Activated CD8-positive, alpha-beta memory T cell treated with anti-CD3 and anti-CD28 coated beads, Interleukin-2, amount 10 ng/mL, durations not matched to agents 7 days and 5 days (primary cell): ENCODE results near the gene SHISA5. TPM values are rescaled to one million over a fixed set of nuclear protein-coding genes. Genes with fewer than 3 reads are reported as not detected.

Experiments used
- ATAC-seq: fragments of 150-1000 bp; cut with Tn5 transposase; one replicate; pipeline ENCODE4 v1.10.0; 2021; ENCODE audit warnings: moderate library complexity
- CTCF ChIA-PET: fragments of 350-600 bp; sonication (Branson Sonifier 250); formaldehyde crosslinking; loops from one replicate; lab custom pipeline; 2021; ENCODE audit warnings: antibody characterized with exemption; lab: Charles Lee
- DNase-seq: peaks from one replicate; pipeline ENCODE4 v3.0.0-alpha.2; 2020
- H3K27ac Mint-ChIP-seq: one replicate; pipeline ENCODE4 v1.8.0; 2021; ENCODE audit warnings: mild to moderate bottlenecking, mixed read lengths
- H3K27me3 Mint-ChIP-seq: one replicate; pipeline ENCODE4 v1.8.0; 2021; ENCODE audit warnings: mixed read lengths
- H3K36me3 Mint-ChIP-seq: one replicate; pipeline ENCODE4 v1.8.0; 2021; ENCODE audit warnings: mild to moderate bottlenecking, mixed read lengths
- H3K4me1 Mint-ChIP-seq: one replicate; pipeline ENCODE4 v1.8.0; 2021; ENCODE audit warnings: mixed read lengths
- H3K4me3 Mint-ChIP-seq: one replicate; pipeline ENCODE4 v1.8.0; 2021; ENCODE audit warnings: mild to moderate bottlenecking, moderate library complexity, mixed read lengths
- H3K9me3 Mint-ChIP-seq: one replicate; pipeline ENCODE4 v1.8.0; 2022; ENCODE audit warnings: low read depth, mixed read lengths
- total RNA-seq, 2 experiments: library from RNA; stranded (reverse); gene quantifications; one replicate each; pipeline ENCODE4 v1.2.3, GENCODE V29; 2021

Gene SHISA5
- total RNA-seq, 2 experiments from 2014 or later, result 198 to 313 TPM

GRCh38 chr3:48429317-48429959 is 74.5 kb downstream of the SHISA5 start:
- peaks cover 16% of the 10 kb centered on the region for H3K4me1 Mint-ChIP-seq
- peaks cover 20% of the 10 kb centered on the region for H3K27me3 Mint-ChIP-seq
- peak overlapping the region; percentile 68 for H3K4me3 Mint-ChIP-seq
- DNase-seq (peak; percentile 56), ATAC-seq (peak; percentile 82)
- no peaks in the 10 kb centered on the region for H3K9me3 Mint-ChIP-seq
- CTCF ChIA-PET, result interaction anchor here (0.6 to 2.3 kb wide), 5 partner anchors 10 to 192 kb away, joined by 3 to 9 read pairs (median 3); partner anchors contain the start of genes CCDC51, TMA7 and UQCRC1
- no peak overlapping the region for H3K27ac Mint-ChIP-seq
- H3K36me3 Mint-ChIP-seq, result peaks cover 9% of the 10 kb centered on the region

DNA sequence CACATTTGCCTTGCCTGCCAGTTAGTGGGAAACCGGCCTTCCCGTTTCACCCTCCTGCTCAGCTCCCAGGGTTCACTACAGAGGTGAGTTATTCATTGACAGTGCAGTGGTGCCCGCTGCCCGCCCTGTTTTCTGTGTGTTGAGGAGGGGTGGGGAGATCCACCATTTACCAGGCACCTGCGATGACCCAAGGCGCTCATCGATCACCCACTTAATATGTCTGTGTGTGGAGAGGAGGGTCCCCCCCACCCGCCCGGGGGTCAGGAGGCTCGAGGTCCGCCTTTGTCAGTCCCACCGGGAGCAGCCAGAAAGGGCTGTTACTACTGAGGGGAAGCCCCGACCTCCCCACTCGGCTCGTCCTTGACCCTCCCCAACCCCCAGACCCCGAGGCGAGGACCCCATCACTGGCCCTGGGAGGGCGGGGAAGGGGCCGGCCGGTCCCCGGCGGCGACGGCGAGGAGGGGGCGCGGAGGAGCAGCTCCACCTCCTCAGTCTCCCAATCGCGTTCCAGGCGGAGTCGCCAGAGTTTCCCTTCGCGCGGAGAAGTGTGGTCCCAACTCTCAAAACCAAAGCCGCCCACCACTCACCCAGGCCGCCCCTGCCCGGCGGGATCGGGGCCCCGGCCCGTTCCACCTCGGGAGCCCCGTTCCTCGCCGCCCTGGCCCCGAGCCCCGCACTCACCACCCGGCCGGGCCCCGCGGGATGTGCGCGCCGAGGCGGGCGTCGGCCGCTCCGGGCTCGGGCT is 75.2 kb downstream of the SHISA5 start:
- H3K4me1 Mint-ChIP-seq, result peaks cover 16% of the 10 kb centered on the region
- ATAC-seq, result peak; percentile 63
- peaks cover 20% of the 10 kb centered on the region for H3K27me3 Mint-ChIP-seq
- no peak overlapping the region for H3K27ac Mint-ChIP-seq
- CTCF ChIA-PET, result interaction anchor here (3.0 kb wide), 1 partner anchor 28 kb away, joined by 10 read pairs; no protein-coding TSS in a partner anchor
- no peaks in the 10 kb centered on the region for H3K9me3 Mint-ChIP-seq
- H3K36me3 Mint-ChIP-seq, result peaks cover 9% of the 10 kb centered on the region
- no peak for DNase-seq
- peak overlapping the region; percentile 15 for H3K4me3 Mint-ChIP-seq

DNA sequence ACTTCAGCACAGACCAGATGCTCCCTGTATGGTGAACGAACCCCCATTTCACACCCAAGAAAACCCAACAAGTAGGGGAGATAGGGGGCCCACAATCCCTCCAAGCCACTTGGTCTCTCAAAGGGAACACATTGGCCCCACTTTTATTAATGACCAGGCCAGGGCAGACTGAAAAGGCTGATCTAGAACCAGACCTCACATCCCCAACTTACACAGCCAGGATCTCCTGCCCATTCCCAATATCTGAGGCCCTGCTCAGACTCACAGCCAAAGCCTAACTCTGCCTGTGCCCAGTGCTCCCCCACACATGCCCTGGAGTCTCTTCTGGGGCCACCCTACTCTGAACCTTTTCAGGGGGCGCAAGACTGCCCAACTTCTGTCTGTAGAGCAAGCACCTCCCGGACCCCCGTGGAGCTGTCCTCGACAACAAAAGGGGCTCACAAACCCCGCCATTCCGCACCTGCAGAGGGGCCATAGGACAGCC is 75.8 kb downstream of the SHISA5 start:
- DNase-seq (no peak), ATAC-seq (no peak)
- H3K4me3 Mint-ChIP-seq, result peak overlapping the region; percentile 15
- peaks cover 8% of the 10 kb centered on the region for H3K36me3 Mint-ChIP-seq
- H3K4me1 Mint-ChIP-seq, result peaks cover 16% of the 10 kb centered on the region
- H3K27ac Mint-ChIP-seq, result no peak overlapping the region
- peaks cover 20% of the 10 kb centered on the region for H3K27me3 Mint-ChIP-seq
- CTCF ChIA-PET, result interaction anchor here (0.7 to 3.0 kb wide), 3 partner anchors 8 to 121 kb away, joined by 3 to 10 read pairs (median 7); no protein-coding TSS in a partner anchor
- no peaks in the 10 kb centered on the region for H3K9me3 Mint-ChIP-seq

DNA sequence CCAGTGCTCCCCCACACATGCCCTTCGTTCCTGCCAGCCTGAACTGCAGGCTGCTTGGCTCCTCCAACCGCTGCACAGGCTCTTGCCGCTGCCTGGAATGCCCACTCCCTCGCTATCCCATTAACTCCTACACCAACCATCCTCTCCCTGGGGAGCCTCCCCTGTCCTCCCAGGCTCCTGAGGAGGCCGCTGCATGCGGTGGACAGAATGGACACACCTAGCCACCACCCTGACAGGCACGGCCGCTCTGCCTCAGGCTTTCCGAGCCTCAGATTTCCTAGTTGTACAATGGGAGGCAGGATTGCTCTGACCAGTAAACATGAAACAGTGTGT is 76.4 kb downstream of the SHISA5 start:
- CTCF ChIA-PET, result interaction anchor here (0.7 to 3.0 kb wide), 3 partner anchors 8 to 122 kb away, joined by 3 to 10 read pairs (median 7); no protein-coding TSS in a partner anchor
- Mint-ChIP-seq H3K27me3 (peaks cover 20% of the 10 kb centered on the region), H3K36me3 (peaks cover 6% of the 10 kb centered on the region), H3K27ac (no peak overlapping the region), H3K4me3 (peak overlapping the region; percentile 15), H3K4me1 (peaks cover 16% of the 10 kb centered on the region), H3K9me3 (no peaks in the 10 kb centered on the region)
- no peak for DNase-seq
- no peak for ATAC-seq

- Mint-ChIP-seq H3K4me3 (no peak overlapping the region), H3K9me3 (no peaks in the 10 kb centered on the region), H3K4me1 (peaks cover 12% of the 10 kb centered on the region), H3K36me3 (peaks cover 6% of the 10 kb centered on the region), H3K27ac (no peak overlapping the region), H3K27me3 (peaks cover 20% of the 10 kb centered on the region)
- DNase-seq, result no peak
- CTCF ChIA-PET, result interaction anchor here (0.7 to 6.3 kb wide), 5 partner anchors 9 to 122 kb away, joined by 3 to 43 read pairs (median 7); no protein-coding TSS in a partner anchor
- no peak for ATAC-seq
These were observed 76.9 kb downstream of the SHISA5 start for GRCh38 chr3:48426944-48427629.

DNA sequence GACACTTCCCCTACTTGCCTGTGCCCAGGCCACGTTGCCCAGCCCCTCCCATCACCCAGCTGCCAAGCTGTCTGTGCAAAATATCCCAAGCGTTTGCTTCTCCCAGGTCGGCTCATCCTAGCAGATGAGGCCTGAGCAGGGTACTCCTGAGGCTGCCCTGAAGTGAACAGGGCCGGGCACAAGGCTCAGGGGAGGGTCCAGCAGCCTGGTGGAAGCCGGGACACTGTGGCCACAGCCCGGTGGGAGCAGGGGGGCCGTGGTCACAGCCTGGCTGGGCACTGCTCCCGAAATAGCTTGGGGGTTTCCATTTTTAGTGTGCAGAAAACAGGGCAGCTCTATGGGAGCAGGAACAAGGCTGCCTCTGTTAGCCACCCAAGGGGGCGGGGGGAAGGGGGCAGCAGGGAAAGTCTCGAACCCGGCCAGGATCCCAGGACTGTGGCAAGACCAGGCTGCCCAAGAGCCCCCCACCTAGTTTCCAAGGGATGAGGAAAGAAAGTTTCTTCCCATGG is 77.5 kb downstream of the SHISA5 start:
- peaks cover 7% of the 10 kb centered on the region for H3K4me1 Mint-ChIP-seq
- H3K9me3 Mint-ChIP-seq, result no peaks in the 10 kb centered on the region
- DNase-seq (no peak), ATAC-seq (no peak)
- H3K4me3 Mint-ChIP-seq, result no peak overlapping the region
- CTCF ChIA-PET, result interaction anchor here (1.5 to 6.3 kb wide), 3 partner anchors 10 to 123 kb away, joined by 3 to 43 read pairs (median 10); no protein-coding TSS in a partner anchor
- peaks cover 2% of the 10 kb centered on the region for H3K36me3 Mint-ChIP-seq
- H3K27me3 Mint-ChIP-seq, result peaks cover 20% of the 10 kb centered on the region
- H3K27ac Mint-ChIP-seq, result no peak overlapping the region

GRCh38 chr3:48425281-48425812 is 78.6 kb downstream of the SHISA5 start:
- Mint-ChIP-seq H3K4me3 (no peak overlapping the region), H3K27me3 (peaks cover 20% of the 10 kb centered on the region), H3K4me1 (peaks cover 1% of the 10 kb centered on the region), H3K9me3 (no peaks in the 10 kb centered on the region), H3K27ac (no peak overlapping the region), H3K36me3 (no peaks in the 10 kb centered on the region)
- DNase-seq (no peak), ATAC-seq (no peak)
- CTCF ChIA-PET, result interaction anchor here (1.5 to 6.3 kb wide), 2 partner anchors 11 to 124 kb away, joined by 3 to 43 read pairs; no protein-coding TSS in a partner anchor

DNA sequence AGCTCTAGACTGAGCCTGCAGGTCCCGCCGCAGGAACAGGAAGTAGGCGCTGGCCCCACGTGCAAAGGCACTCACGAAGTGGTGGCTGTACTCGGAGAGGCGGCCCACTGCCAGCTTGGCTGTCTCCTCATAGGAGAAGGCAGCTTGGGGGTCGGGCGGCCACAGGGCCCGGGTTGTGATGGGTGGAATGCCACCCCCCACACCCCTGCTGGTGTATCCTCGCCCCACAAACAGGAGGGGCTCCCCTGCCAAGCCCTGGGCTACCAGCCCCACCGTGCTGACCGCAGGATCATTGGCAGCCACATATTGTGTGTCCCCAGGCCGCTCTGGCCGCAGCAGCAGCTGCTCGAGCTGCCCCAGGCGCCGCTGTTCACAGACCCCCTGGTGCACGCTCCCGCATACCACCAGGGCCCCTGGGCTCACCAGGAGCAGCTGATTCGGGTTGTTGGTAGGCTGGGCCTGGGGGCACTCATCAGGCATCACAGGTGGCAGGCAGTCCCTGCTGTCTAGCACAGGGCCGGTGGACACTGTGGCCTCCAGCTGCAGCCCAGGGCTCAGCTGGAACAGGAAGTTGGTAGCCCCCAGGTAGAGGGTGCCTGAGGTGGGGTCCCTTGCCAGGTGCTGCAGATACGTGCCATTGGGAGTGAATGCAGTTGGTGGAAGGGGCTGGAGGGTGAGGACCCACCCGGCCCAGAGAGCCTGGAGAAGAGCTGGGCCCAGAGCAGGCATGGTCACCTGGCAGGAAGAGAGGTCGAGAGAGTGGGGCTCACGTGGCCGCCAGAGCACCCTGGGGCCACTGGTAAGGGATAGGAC is 79.9 kb downstream of the SHISA5 start:
- H3K4me3 Mint-ChIP-seq, result no peak overlapping the region
- no peaks in the 10 kb centered on the region for H3K36me3 Mint-ChIP-seq
- ATAC-seq, result no peak
- CTCF ChIA-PET, result interaction anchor here (1.3 to 6.3 kb wide), 3 partner anchors 9 to 17 kb away, joined by 3 to 43 read pairs (median 4); no protein-coding TSS in a partner anchor
- no peak overlapping the region for H3K27ac Mint-ChIP-seq
- DNase-seq, result no peak
- H3K27me3 Mint-ChIP-seq, result peaks cover 18% of the 10 kb centered on the region
- H3K9me3 Mint-ChIP-seq, result no peaks in the 10 kb centered on the region
- no peaks in the 10 kb centered on the region for H3K4me1 Mint-ChIP-seq

- Mint-ChIP-seq H3K4me1 (no peaks in the 10 kb centered on the region), H3K9me3 (no peaks in the 10 kb centered on the region), H3K27me3 (peaks cover 16% of the 10 kb centered on the region), H3K4me3 (no peak overlapping the region), H3K27ac (no peak overlapping the region), H3K36me3 (no peaks in the 10 kb centered on the region)
- no peak for ATAC-seq
- CTCF ChIA-PET, result interaction anchor here (1.3 to 6.3 kb wide), 4 partner anchors 9 to 24 kb away, joined by 3 to 43 read pairs (median 4); no protein-coding TSS in a partner anchor
- DNase-seq, result no peak
These were observed 80.6 kb downstream of the SHISA5 start for GRCh38 chr3:48423241-48423882.

DNA sequence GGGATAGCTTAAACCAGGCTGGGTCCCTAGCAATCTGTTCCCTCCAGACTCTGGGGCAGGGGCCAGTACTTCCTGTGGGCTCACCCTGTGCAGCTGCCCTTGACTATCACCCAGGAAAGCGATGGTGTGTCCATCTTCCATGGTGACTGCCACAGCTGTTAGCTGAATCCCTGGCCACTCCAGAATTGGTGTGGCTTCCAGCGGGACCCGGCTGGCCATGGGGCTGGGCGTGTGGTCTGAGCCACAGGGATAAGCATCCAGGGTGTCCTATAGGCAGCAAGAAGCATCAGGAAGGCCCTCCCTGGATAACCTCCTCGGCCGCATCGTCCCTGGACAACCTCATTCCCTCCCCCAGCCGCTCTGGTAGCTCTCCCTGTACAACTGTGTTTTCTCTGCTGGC is 81.3 kb downstream of the SHISA5 start:
- H3K27me3 Mint-ChIP-seq, result peaks cover 9% of the 10 kb centered on the region
- DNase-seq, result no peak
- no peaks in the 10 kb centered on the region for H3K36me3 Mint-ChIP-seq
- no peaks in the 10 kb centered on the region for H3K4me1 Mint-ChIP-seq
- H3K4me3 Mint-ChIP-seq, result no peak overlapping the region
- no peaks in the 10 kb centered on the region for H3K9me3 Mint-ChIP-seq
- CTCF ChIA-PET, result interaction anchor here (1.3 to 6.3 kb wide), 4 partner anchors 10 to 23 kb away, joined by 3 to 43 read pairs (median 4); no protein-coding TSS in a partner anchor
- no peak for ATAC-seq
- no peak overlapping the region for H3K27ac Mint-ChIP-seq

DNA sequence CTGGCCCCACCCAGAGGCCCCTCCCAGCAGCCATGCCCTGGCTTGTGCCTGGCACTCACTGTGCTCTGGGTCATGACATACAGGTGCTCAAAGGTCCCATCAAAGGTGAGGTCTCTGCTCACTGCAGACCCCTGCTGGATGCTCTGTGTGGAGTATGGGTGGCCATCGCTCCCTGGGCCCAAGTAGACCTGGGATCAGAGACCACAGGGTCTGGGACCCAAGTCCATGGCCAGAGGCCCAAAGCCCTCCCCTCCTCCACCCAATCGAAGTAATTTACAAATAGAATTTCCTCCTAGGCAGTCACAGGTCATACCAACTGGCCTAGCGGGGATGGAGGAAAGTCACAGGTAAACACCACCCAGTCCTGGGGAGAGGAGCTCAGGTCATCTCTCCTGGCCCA is 81.7 kb downstream of the SHISA5 start:
- DNase-seq (no peak), ATAC-seq (no peak)
- H3K27ac Mint-ChIP-seq, result no peak overlapping the region
- peaks cover 5% of the 10 kb centered on the region for H3K27me3 Mint-ChIP-seq
- no peaks in the 10 kb centered on the region for H3K36me3 Mint-ChIP-seq
- H3K9me3 Mint-ChIP-seq, result no peaks in the 10 kb centered on the region
- no peaks in the 10 kb centered on the region for H3K4me1 Mint-ChIP-seq
- H3K4me3 Mint-ChIP-seq, result no peak overlapping the region
- CTCF ChIA-PET, result interaction anchor here (0.9 to 6.3 kb wide), 4 partner anchors 14 to 147 kb away, joined by 3 to 43 read pairs (median 3); no protein-coding TSS in a partner anchor
